Transverse colon (tissue), 4 donors: ENCODE data around the gene F10.

Experiments used
- CTCF ChIP-seq, 5 experiments: fragments of 200-600 bp in 3 of 5; fragments of 450-650 bp in 2 of 5; sonication (generic) in 3 of 5; IDR thresholded peaks; 1 replicate in 2 of 5; 2 replicates in 3 of 5; pipeline ENCODE4 v1.5.1; 2016 to 2017; ENCODE audit warnings: antibody characterized with exemption in 5 of 5, inconsistent platforms in 3 of 5, mild to moderate bottlenecking in 2 of 5, moderate library complexity in 1 of 5
- EP300 ChIP-seq: sonication (generic); formaldehyde crosslinking; IDR thresholded peaks from one replicate; pipeline ENCODE4 v1.6.1; 2017; ENCODE audit warnings: antibody characterized with exemption, low read depth
- POLR2A ChIP-seq: fragments of 450-650 bp; IDR thresholded peaks from one replicate; pipeline ENCODE4 v1.6.1; 2016; ENCODE audit warnings: antibody characterized with exemption, mild to moderate bottlenecking, moderate library complexity
- POLR2AphosphoS5 ChIP-seq, 3 donors: sonication (generic); formaldehyde crosslinking; IDR thresholded peaks; one replicate each; pipeline ENCODE4 v1.6.1; 2016; ENCODE audit warnings: antibody characterized with exemption in 3 of 3

- TF ChIP-seq CTCF (IDR thresholded peaks at IDR 0.05) (no peak), POLR2A (no peak), EP300 (no peak), POLR2AphosphoS5 (IDR thresholded peaks at IDR 0.05) (no peak)
Measured at GRCh38 chr13:113117911-113118260, 4.7 kb upstream of the F10 start.
